ENCODE measurements around the gene MRPL55.
A peak's percentile ranks its signal among the peaks of the same experiment; 100 is the strongest.

Gene MRPL55

DNA sequence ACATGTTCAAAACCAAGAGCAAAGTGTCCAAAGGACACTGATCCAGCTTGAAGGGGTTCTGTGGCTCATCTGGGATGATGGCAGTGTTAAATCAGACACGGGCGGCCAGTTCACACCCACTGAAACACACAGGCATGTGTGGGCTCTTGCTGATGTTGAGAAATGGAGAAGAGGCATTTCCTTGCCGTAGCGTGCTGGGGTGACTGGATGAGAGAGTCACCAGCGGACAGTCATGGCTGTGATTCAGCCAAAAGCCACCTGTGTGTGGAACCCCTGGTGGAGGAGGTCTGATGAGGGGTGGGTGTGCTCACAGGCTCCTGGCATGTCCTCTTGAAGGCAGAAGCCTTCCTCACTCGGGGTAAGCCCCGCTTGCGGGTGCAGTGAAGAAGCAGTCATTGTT lies 13.2 kb downstream of the MRPL55 start:
- ChIA-PET POLR2A (ENCODE audit: low non-redundant PET) (no interaction called here), CTCF (no interaction called here)
- DNase-seq (ENCODE audit: low spot score): no peak
- H3K27ac ChIP-seq: peak overlapping the region; percentile 84
- TF ChIP-seq, protein P1, sequence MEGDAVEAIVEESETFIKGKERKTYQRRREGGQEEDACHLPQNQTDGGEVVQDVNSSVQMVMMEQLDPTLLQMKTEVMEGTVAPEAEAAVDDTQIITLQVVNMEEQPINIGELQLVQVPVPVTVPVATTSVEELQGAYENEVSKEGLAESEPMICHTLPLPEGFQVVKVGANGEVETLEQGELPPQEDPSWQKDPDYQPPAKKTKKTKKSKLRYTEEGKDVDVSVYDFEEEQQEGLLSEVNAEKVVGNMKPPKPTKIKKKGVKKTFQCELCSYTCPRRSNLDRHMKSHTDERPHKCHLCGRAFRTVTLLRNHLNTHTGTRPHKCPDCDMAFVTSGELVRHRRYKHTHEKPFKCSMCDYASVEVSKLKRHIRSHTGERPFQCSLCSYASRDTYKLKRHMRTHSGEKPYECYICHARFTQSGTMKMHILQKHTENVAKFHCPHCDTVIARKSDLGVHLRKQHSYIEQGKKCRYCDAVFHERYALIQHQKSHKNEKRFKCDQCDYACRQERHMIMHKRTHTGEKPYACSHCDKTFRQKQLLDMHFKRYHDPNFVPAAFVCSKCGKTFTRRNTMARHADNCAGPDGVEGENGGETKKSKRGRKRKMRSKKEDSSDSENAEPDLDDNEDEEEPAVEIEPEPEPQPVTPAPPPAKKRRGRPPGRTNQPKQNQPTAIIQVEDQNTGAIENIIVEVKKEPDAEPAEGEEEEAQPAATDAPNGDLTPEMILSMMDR (conservative IDR thresholded peaks at IDR 0.05; ENCODE audit: low read depth): no peak

DNA sequence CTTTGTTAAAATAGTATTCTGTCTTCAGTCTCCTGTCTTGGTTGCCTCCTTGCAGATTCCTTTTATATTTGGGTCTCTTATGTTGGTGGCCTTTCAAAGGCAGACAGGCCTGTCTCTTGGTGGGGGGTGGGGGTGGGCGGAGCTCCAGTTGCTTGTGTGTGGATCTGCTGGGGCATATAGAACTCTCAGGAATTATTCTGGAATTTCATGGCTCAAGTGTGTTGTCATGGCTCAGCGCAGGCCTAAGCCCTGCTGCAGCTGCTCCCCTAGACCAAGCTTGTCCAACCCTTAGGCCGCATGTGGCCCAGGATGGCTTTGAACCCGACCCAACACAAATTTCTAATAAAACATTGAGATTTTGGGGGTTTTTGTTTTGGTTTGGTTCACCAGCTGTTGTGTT lies 13.9 kb downstream of the MRPL55 start:
- DNase-seq (ENCODE audit: low spot score): no peak
- CTCF ChIA-PET: no interaction called here
- POLR2A ChIA-PET (ENCODE audit: low non-redundant PET): no interaction called here

DNA sequence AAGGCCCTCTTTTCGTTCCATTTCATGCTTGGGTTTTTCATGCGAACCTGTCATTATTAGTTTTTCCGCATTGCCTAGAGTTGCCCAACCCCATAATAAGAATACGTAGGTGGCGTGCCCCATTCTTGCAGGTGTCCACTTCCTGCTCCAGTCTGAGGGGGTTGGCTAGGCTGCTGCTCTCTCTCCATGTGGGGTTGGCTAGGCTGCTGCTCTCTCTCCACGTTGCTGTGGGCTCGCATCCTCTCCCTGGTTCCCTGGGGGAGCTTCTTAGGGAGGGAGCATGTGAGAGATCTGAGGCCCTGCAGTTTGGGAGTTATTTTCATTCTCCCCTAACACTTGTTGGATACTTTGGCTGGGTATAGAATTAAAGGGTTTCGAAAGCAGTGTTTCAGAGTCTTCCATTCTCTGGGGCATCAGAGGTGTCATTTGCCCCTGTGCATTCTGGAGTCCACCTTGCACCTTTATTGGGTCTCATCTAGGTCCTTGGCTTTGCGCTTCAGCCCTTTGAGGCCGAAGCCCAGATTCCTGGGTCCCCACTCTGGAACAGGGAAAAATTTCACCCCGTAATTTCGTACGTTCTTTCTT lies 14.6 kb downstream of the MRPL55 start:
- H3K27ac ChIP-seq: no peak overlapping the region
- POLR2A ChIA-PET (ENCODE audit: low non-redundant PET): no interaction called here
- TF ChIP-seq, protein P1 (conservative IDR thresholded peaks at IDR 0.05; ENCODE audit: low read depth): no peak
- CTCF ChIA-PET: no interaction called here
- no peak for DNase-seq (ENCODE audit: low spot score)

More for the DNA sequence above, 13.9 kb downstream of the MRPL55 start:
- peak overlapping the region; percentile 84 for H3K27ac ChIP-seq
- TF ChIP-seq, protein P1 (conservative IDR thresholded peaks at IDR 0.05; ENCODE audit: low read depth): no peak

DNA sequence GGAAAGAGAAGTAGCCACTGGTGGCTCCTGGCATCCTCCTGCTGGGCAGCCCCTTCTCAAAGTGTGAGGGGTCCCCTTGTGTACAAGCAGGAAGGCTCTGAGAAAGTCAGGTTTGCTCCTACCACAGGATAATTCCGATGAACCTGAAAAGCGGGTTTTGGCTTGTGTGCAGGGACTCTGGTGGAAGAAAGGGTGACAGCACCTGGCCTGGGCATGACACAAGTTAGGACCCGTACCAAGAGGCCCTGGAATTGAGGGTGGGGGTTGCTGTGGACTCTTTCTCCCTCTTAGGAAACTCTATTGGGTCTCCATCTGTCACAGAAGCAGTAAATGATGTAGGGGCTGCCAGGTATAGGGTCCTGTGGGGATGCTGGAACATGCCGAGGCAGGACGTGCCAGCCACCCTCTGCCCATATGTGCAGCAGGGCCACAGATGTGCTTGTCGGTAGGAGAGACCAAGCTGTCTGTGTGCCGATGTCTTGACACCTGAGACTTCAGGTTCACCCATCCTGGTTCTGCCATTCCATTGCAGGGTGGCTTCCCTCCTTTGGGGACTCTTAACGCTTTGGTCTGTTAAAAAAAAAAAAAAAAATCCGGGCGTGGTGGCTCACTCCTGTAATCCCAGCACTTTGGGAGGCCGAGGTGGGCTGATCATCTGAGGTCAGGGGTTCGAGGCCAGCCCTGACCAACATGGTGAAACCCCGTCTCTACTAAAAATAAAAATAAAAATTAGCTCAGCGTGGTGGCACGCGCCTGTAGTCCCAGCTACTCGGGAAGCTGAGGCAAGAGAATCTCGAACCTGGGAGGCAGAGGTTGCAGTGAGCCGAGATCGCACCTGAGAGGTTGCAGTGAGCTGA lies 15.8 kb downstream of the MRPL55 start:
- DNase-seq (ENCODE audit: low spot score): no peak
- peak overlapping the region; percentile 22; the same call in 1 of the 2 replicates for H3K27ac ChIP-seq
- ChIA-PET POLR2A (ENCODE audit: low non-redundant PET) (no interaction called here), CTCF (interaction anchor here (0.6 to 0.7 kb wide), 2 partner anchors 132 to 596 kb away, joined by 3 to 4 read pairs; no protein-coding TSS in a partner anchor)
- TF ChIP-seq, protein P1 (conservative IDR thresholded peaks at IDR 0.05; ENCODE audit: low read depth): no peak

DNA sequence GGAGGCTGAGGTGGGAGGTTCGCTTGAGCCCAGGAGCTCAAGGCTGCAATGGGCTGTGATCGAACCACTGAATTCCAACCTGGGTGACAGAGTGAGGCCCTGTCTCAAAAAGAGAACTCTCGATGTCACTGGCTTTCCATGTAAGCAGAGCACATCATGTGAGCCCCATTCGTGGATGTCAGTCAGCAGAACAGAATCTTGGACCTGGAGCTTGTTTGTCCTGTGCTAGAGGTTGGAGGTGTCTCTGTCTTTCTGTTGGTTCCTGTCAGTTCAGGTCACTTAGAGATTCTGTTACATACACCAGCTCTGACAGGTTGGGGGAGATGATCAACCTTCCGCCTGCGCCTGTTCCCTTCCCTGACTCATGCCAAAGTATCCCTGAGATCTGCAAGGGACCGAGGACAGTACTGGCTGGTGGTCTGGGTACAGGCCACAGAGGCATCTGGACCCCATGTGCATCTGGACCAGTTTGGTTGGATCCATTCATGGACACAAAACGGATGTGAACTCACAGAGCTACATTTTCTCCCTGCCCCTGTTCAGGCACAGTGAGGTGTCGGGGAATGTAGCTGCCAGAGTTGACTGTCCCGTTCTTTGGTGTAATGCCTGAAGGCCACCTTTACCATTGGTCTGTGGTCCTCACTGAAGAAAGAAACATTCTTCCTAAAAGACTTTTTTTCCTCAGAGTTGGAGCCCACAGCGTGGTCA lies 16.6 kb downstream of the MRPL55 start:
- TF ChIP-seq, protein P1 (conservative IDR thresholded peaks at IDR 0.05; ENCODE audit: low read depth): no peak
- ChIA-PET CTCF (interaction anchor here (0.7 kb wide), 1 partner anchor 596 kb away, joined by 3 read pairs; no protein-coding TSS in a partner anchor), POLR2A (ENCODE audit: low non-redundant PET) (no interaction called here)
- peak overlapping the region; percentile 22; the same call in 1 of the 2 replicates for H3K27ac ChIP-seq
- DNase-seq (ENCODE audit: low spot score): no peak

DNA sequence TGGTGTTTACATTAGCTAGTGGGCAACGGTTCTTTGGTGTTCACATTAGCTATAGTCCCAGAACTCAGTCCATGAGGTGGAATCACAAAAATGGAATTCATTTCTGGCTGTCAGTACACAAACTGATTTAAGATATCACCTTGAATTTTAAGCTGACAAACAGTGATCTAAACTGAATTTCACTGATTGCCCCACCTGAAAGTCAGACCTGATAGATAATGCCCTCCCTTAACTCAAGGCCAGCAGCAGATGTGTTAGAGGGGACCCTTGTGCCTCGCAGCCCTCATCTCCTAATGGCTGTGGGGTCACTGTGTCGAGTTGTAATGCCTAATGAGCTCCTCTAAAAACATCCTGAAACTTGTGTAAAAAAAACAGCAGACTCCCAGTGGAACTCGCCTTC lies 18.0 kb downstream of the MRPL55 start:
- DNase-seq (ENCODE audit: low spot score): no peak
- POLR2A ChIA-PET (ENCODE audit: low non-redundant PET): no interaction called here

More for the DNA sequence above, 18.0 kb downstream of the MRPL55 start:
- peak overlapping the region; percentile 69; the same call in 1 of the 2 replicates for H3K27ac ChIP-seq
- TF ChIP-seq, protein P1 (conservative IDR thresholded peaks at IDR 0.05; ENCODE audit: low read depth): no peak
- CTCF ChIA-PET: no interaction called here
